HepG2 (cell line): ENCODE results near the gene LMF2. TPM values are rescaled to one million over a fixed set of nuclear protein-coding genes. Genes with fewer than 3 reads are reported as not detected.

ENCODE experiments used
- ATAC-seq: fragments of 200-7000 bp; cut with Tn5 transposase; 3 replicates; pipeline ENCODE4 v1.9.1; 2020; ENCODE audit warnings: mild to moderate bottlenecking, moderate library complexity
- BruUV-seq: library from RNA; stranded (reverse); fragments of 400-500 nt; replicated peaks from 2 replicates; lab custom pipeline; 2021; lab: Mats Ljungman, UMichigan
- CTCF ChIA-PET: fragments of 300-600 bp; formaldehyde crosslinking; extraction: SDS; loops from one replicate; lab custom pipeline; 2021; ENCODE audit warnings: low total read pairs, inconsistent platforms, low intra/inter-chr PET ratio; lab: Yijun Ruan, JAX
- POLR2A ChIA-PET: fragments of 350-600 bp; sonication (Branson Sonifier 250); formaldehyde crosslinking; loops from one replicate; lab custom pipeline; 2020; ENCODE audit warnings: antibody characterized with exemption, inconsistent platforms; lab: Yijun Ruan, JAX
- DNase-seq: peaks from one replicate; pipeline ENCODE4 v3.0.0-alpha.2; 2015; ENCODE audit warnings: low spot score
- FAIRE-seq: peaks from 3 replicates; lab custom pipeline; 2011; peaks lifted over from hg19 to GRCh38; lab: Jason Lieb, UNC
- H2AFZ ChIP-seq: one replicate; pipeline ENCODE4 v1.6.1; 2011; ENCODE audit warnings: low read length, inconsistent platforms
- H3K27ac ChIP-seq: fragments of 300-600 bp; 3 replicates; pipeline ENCODE4 v1.8.0; 2011; ENCODE audit warnings: mixed run types, mild to moderate bottlenecking, mixed read lengths, low read length, inconsistent platforms; ENCODE audit not compliant: insufficient read depth; ENCODE audit errors: extremely low read length
- H3K27me3 ChIP-seq, 2 experiments: fragments of 200-600 bp in 1 of 2; 2 replicates in 1 of 2; 3 replicates in 1 of 2; pipeline versions ENCODE4 v1.6.0 to v1.8.0; 2011; ENCODE audit warnings: low read length in 2 of 2, mild to moderate bottlenecking in 2 of 2, moderate library complexity in 2 of 2, inconsistent platforms in 1 of 2; ENCODE audit not compliant: insufficient read depth in 2 of 2, control insufficient read depth in 1 of 2
- H3K36me3 ChIP-seq, 2 experiments: fragments of 200-600 bp in 1 of 2; replicated peaks in 1 of 2; 2 replicates in 1 of 2; 3 replicates in 1 of 2; pipeline versions ENCODE4 v1.5.1 to v1.8.0; 2011; ENCODE audit warnings: low read length in 2 of 2, inconsistent platforms in 1 of 2; ENCODE audit not compliant: insufficient read depth in 2 of 2, control insufficient read depth in 1 of 2
- H3K4me1 ChIP-seq: 2 replicates; pipeline ENCODE4 v1.5.1; 2012; ENCODE audit warnings: low read length, inconsistent platforms; ENCODE audit not compliant: insufficient read depth
- H3K4me2 ChIP-seq: 2 replicates; pipeline ENCODE4 v1.6.0; 2011; ENCODE audit warnings: low read depth, low read length, inconsistent platforms
- H3K4me3 ChIP-seq, 3 experiments: fragments of 200-600 bp in 1 of 3; sonication (generic), shearing (Covaris generic) in 1 of 3; replicated peaks in 1 of 3; 2 replicates each; pipeline ENCODE4 v1.5.1; 2011 to 2016; ENCODE audit warnings: low read length in 3 of 3, inconsistent platforms in 2 of 3, low read depth in 2 of 3, mild to moderate bottlenecking in 2 of 3, control low read depth in 1 of 3, mixed read lengths in 1 of 3; ENCODE audit not compliant: insufficient read depth in 1 of 3
- H3K79me2 ChIP-seq: one replicate; pipeline ENCODE4 v1.6.1; 2011; ENCODE audit warnings: low read length, inconsistent platforms; ENCODE audit not compliant: insufficient read depth
- H3K9ac ChIP-seq: 2 replicates; pipeline ENCODE4 v1.6.0; 2011; ENCODE audit warnings: mild to moderate bottlenecking, low read depth, low read length, inconsistent platforms; ENCODE audit not compliant: insufficient read depth
- H3K9me3 ChIP-seq: 2 replicates; pipeline ENCODE4 v1.5.1; 2012; ENCODE audit warnings: mild to moderate bottlenecking, low read length
- H4K20me1 ChIP-seq: 2 replicates; pipeline ENCODE4 v1.6.0; 2011; ENCODE audit warnings: inconsistent platforms, mild to moderate bottlenecking, low read length, moderate library complexity; ENCODE audit not compliant: insufficient read depth
- ARID5B ChIP-seq: IDR thresholded peaks from 2 replicates; pipeline ENCODE4 v1.4.0; 2020; ENCODE audit warnings: mild to moderate bottlenecking, missing genetic modification reagents
- CREB3 ChIP-seq: sonication (generic); formaldehyde crosslinking; IDR thresholded peaks from 2 replicates; pipeline ENCODE4 v1.5.0; 2020; ENCODE audit warnings: missing genetic modification reagents
- IKZF1 ChIP-seq: fragments of 450-650 bp; IDR thresholded peaks from 2 replicates; pipeline ENCODE4 v1.7.1; 2016
- MATR3 ChIP-seq: sonication (generic); formaldehyde crosslinking; IDR thresholded peaks from 2 replicates; pipeline ENCODE4 v1.4.0; 2020; ENCODE audit warnings: missing genetic modification reagents
- PRMT3 ChIP-seq: sonication (generic); formaldehyde crosslinking; IDR thresholded peaks from 2 replicates; pipeline ENCODE4 v1.8.1; 2022; ENCODE audit warnings: low read depth, mild to moderate bottlenecking, moderate library complexity, missing genetic modification reagents, borderline replicate concordance
- RBFOX2 ChIP-seq: fragments of 200-400 bp; formaldehyde crosslinking; IDR thresholded peaks from 2 replicates; pipeline ENCODE4 v1.6.1; 2017; ENCODE audit warnings: low read depth, mild to moderate bottlenecking, low read length
- TCF7L2 ChIP-seq: IDR thresholded peaks from 2 replicates; pipeline ENCODE4 v1.6.1; 2011; ENCODE audit warnings: mild to moderate bottlenecking, low read depth, low read length, moderate library complexity
- ZNF562 ChIP-seq: sonication (generic); formaldehyde crosslinking; IDR thresholded peaks from 2 replicates; pipeline ENCODE4 v1.8.0; 2022; ENCODE audit warnings: missing genetic modification reagents, borderline replicate concordance
- ZNF790 ChIP-seq: sonication (generic); formaldehyde crosslinking; IDR thresholded peaks from 2 replicates; pipeline ENCODE4 v1.8.0; 2022; ENCODE audit warnings: missing genetic modification reagents, mild to moderate bottlenecking, borderline replicate concordance
- WGBS: methylation state at CpG from one replicate; pipeline ENCODE4 v1.1.6; 2017; ENCODE audit warnings: low lambda C conversion rate; 5-methylcytosine and 5-hydroxymethylcytosine counted together
- in situ Hi-C: cut with HindIII; loops from 2 replicates; pipeline ENCODE4 v1.10.0; 2017; ENCODE audit warnings: low pct_unique_long_range_greater_than_20kb; ENCODE audit not compliant: extremely low pct_ligation_motif_present
- intact Hi-C: fragments of 100-400 bp; cut with micrococcal nuclease; formaldehyde crosslinking; loops from one replicate; pipeline ENCODE4 v1.10.0; 2022; ENCODE audit not compliant: unreplicated experiment
- polyA plus RNA-seq, 8 experiments: library from polyadenylated mRNA; depleted of rRNA in 3 of 8; stranded (reverse) in 7 of 8; unstranded in 1 of 8; fragments of >200 nt; fragmentation: Illumina TruSeq in 4 of 8; extraction: Trizol in 4 of 8; gene quantifications; 2 replicates each; pipeline versions ENCODE4 v1.2.1 to v1.2.3, GENCODE V29; 2011 to 2016; ENCODE audit warnings: low read depth in 4 of 8, missing spikeins in 1 of 8, mixed read lengths in 1 of 8; ENCODE audit not compliant: insufficient read depth in 1 of 8
- total RNA-seq, 5 experiments: library from RNA; depleted of rRNA; stranded (reverse); fragments of >200 nt; fragmentation: Illumina TruSeq; extraction: Trizol; gene quantifications; 2 replicates each; pipeline ENCODE4 v1.2.3, GENCODE V29; 2016; ENCODE audit warnings: low read depth in 1 of 5
- TF ChIP-seq, protein P1 (sequence below): sonication (generic); formaldehyde crosslinking; IDR thresholded peaks from 2 replicates; pipeline ENCODE4 v1.5.0; 2020; ENCODE audit warnings: missing genetic modification reagents
- TF ChIP-seq, protein P2 (sequence below): sonication (generic); formaldehyde crosslinking; IDR thresholded peaks from 2 replicates; pipeline ENCODE4 v1.5.0; 2020; ENCODE audit warnings: mild to moderate bottlenecking, missing genetic modification reagents, moderate library complexity

Gene LMF2
- total and polyA plus RNA-seq, 2 of the 13 experiments (the other 11 are each of a cell fraction or from before 2014, with no cell fraction given): 23.3 to 30.6 TPM

- Histone ChIP-seq H3K27ac (no peak overlapping the region), H3K36me3 (peaks cover 19 to 55% of the 10 kb centered on the region in 2 experiments; a peak in 4 of 5 replicates), H3K4me2 (no peak overlapping the region), H2AFZ (no peak overlapping the region), H3K4me3 (no peak overlapping the region), H3K4me1 (peaks cover 16% of the 10 kb centered on the region), H3K9ac (no peak overlapping the region), H3K79me2 (peaks cover 19% of the 10 kb centered on the region), H3K27me3 (no peaks in the 10 kb centered on the region), H3K9me3 (no peaks in the 10 kb centered on the region), H4K20me1 (peaks cover 19% of the 10 kb centered on the region)
- POLR2A ChIA-PET: no interaction called here
- ATAC-seq (no peak), DNase-seq (no peak), FAIRE-seq (no peak)
- WGBS: 100% methylated on average over 4 of the region's 10 CpGs
- in situ Hi-C loops (no loop called here), intact Hi-C loops (no loop called here)
- CTCF ChIA-PET: no interaction called here
- BruUV-seq: no TSS peak
- TF ChIP-seq ARID5B (CRISPR knock-in tag): no peak
- TF ChIP-seq, protein P1, sequence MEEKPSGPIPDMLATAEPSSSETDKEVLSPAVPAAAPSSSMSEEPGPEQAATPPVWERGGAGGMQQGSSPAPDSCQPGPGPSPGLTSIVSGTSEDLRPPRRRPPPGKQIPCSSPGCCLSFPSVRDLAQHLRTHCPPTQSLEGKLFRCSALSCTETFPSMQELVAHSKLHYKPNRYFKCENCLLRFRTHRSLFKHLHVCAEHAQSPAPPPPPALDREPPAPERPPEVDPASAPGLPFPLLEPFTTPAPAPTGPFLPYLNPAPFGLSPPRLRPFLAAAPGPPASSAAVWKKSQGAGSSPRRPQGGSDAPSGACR (CRISPR knock-in tag): no peak
- TF ChIP-seq PRMT3 (CRISPR knock-in tag): no peak
- TF ChIP-seq ZNF562 (CRISPR knock-in tag): no peak
- no peak for TF ChIP-seq TCF7L2
- TF ChIP-seq IKZF1: no peak
- TF ChIP-seq CREB3 (CRISPR knock-in tag): no peak
- TF ChIP-seq ZNF790 (CRISPR knock-in tag): no peak
- no peak for TF ChIP-seq MATR3 (CRISPR knock-in tag)
- no peak for TF ChIP-seq RBFOX2
- TF ChIP-seq, protein P2, sequence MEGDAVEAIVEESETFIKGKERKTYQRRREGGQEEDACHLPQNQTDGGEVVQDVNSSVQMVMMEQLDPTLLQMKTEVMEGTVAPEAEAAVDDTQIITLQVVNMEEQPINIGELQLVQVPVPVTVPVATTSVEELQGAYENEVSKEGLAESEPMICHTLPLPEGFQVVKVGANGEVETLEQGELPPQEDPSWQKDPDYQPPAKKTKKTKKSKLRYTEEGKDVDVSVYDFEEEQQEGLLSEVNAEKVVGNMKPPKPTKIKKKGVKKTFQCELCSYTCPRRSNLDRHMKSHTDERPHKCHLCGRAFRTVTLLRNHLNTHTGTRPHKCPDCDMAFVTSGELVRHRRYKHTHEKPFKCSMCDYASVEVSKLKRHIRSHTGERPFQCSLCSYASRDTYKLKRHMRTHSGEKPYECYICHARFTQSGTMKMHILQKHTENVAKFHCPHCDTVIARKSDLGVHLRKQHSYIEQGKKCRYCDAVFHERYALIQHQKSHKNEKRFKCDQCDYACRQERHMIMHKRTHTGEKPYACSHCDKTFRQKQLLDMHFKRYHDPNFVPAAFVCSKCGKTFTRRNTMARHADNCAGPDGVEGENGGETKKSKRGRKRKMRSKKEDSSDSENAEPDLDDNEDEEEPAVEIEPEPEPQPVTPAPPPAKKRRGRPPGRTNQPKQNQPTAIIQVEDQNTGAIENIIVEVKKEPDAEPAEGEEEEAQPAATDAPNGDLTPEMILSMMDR: no peak
Measured at GRCh38 chr22:50521710-50522109, 14.2 kb upstream of the LMF2 start.
